Stimulated activated CD8-positive, alpha-beta memory T cell treated with anti-CD3 and anti-CD28 coated beads, Interleukin-12 subunit alpha, Interleukin-12 subunit beta, amount 100 ng/mL, for 4 hours (primary cell): Measurements from ENCODE around the gene EIF2S3.
A peak's percentile ranks its signal among the peaks of the same experiment; 100 is the strongest.
"Not testable (repeated sequence)": the region's sequence is repeated elsewhere in the genome, so short reads cannot be mapped to it uniquely, and the experiment has no call there.

ENCODE experiments used
- DNase-seq: peaks from one replicate; pipeline ENCODE4 v3.0.0-alpha.2; 2020; ENCODE audit warnings: low read depth

The EIF2S3 gene

DNA sequence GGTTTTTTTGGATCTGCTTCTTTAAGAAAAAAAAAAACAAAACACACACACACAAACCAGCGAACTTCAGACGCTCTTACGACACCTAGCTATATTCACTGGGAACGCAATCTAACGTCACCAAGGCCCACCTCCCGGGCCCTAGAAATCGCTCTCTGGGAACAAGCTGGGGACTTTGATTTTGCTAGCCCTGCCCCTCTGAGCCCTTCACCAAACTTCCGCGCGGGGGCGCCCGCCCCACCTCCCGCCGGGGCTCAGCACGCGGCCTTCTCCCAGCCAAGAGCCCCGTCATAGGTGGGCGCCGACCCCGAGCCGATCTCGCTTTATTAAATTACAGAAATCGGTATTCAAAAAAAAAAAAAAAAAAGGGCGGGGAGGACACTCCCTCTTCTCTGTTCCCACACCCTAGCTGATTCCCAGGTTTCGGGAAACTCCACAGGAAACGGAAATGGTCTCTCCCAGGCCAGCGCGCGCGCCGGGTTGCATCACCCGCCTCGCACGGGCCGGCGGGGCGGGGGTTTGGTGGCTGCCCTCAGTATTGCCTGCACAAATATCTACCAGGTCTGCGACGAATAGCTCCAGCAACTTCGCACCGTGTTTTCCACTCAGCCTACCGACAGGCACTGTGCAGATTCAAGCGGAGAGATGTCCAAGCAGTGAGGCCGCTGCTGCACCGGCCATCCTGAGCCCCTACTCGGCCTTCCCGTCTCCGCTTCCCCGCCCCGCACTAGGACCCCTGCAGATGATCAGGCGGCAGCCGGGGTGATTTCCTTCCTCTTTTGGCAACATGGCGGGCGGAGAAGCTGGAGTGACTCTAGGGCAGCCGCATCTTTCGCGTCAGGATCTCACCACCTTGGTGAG, at the start of gene EIF2S3:
EIF2S3 (plus strand) TSS at position 775 of the 861 bp plus-strand sequence; CDS start at position 788, 13 bp downstream.
- peak; percentile 81 for DNase-seq

DNA sequence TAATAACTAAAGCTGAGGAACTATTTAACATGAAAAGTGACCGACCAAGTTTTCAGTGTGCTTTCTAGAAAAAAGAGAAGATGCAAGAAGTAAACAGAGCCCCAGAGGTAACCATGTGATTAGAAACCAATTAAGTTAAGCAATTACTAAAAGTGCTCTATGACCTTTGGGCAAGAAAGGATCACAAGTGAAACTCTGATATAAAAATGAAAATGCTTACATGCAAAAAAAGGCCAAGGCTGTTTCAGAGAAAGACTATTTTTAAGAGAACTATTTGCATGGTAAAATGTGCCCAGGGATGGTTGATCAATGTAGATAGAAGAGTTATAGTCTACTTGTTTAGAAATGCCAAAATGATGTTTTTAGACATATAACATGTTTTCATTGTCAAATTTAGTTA, 49.7 kb upstream of the EIF2S3 start:
- DNase-seq, result no peak

- no peak for DNase-seq
These were observed 48.9 kb upstream of the EIF2S3 start for GRCh38 chrX:24005867-24006266.

GRCh38 chrX:24012266-24012665, 42.5 kb upstream of the EIF2S3 start:
- no peak for DNase-seq

- peak; percentile 7 for DNase-seq
These were observed 40.3 kb upstream of the EIF2S3 start for GRCh38 chrX:24014388-24015018.

GRCh38 chrX:24017674-24018073, 37.1 kb upstream of the EIF2S3 start:
- no peak for DNase-seq

DNA sequence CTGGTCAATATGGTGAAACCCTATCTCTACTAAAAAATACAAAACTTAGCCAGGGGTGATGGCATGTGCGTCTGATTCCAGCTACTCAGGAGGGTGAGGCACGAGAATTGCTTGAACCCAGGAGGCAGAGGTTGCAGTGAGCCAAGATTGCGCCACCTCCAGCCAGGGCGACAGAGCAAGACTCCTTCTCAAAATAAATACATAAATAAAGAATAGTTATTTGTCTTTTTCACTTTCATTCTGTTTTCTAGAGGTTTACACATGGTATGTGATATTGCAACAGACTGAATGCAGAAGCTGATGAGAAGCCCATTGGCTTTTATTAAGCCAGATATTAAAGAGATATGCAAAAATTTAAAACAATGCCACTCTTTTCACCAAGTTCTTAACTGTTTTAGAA, 35.9 kb upstream of the EIF2S3 start:
- DNase-seq, result no peak

- no peak for DNase-seq
These were observed 35.3 kb upstream of the EIF2S3 start for GRCh38 chrX:24019448-24019847.

DNA sequence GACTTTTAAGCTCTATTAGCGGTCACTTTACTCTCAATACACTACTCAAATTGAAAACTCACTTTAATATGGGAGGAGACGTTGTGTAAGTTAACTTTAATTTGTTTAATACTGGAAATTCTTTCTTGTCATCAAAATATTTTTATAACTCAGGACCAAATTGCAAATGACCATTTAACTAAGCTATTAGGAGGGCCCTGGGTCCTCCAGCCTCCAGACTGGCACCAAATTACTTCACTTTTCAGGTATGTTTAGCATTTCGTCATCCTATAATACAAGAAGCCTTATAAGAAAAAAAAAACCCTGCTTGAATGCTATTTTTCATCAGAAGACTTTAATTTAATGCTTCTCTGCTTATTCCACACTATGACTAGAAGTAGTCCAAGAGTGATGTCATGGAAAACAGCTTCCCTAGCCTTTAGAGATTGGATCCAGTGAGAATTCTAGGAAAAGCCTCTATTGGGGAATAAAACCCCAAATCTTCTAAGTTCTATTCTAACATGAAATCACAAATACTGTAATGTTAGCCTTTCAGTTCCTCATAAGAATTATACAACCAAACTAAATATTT, 34.4 kb upstream of the EIF2S3 start:
- no peak for DNase-seq

DNA sequence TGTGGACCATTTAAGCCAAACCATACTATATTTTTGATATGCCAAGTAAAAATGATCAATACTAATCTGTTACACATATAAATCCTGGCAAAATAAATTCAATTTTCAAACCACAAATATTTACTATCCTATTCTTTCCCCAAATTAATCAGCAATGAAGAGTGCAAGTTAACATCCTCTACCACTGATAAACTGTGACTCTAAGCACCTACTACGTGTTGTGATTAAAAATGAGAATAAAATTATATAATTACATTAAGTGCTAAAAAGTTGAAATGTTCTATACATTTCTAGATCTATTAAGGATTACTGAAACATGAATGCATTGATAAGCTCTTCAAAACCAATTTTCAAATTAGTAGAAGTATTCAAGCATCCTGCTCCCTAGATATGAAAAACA, 31.2 kb upstream of the EIF2S3 start:
- DNase-seq, result no peak

DNA sequence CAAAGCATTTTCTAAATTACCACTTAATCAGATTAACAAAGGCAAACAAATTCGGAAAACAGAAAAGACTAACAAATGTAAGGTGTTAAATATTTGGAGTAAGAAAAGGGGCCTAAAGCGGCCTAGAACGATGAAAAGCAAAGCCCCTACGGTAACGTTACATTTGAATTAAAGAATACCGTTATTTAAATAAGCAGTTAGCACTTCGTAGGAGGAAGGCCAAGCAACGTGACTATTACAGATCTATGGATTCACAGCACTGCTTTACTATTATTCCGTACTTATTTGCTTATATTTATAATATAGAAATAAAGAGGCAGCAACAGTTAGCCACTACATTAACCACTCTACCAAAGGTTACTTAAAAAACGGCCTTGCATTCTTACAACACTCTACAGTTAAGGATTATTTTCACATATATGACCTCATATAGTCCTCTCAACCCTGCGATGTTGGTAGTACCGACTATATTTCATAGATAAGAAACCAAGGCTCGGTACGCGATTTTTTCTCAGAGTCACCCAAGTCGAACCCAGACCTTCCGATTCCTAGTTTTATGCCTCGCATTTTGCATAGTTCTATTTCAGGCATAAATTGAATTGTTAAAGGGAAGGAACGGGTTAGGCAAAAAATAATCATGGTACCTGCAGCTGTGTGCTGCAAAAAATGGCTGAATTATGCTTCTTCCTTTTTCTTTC, 30.6 kb upstream of the EIF2S3 start:
- no peak for DNase-seq

DNA sequence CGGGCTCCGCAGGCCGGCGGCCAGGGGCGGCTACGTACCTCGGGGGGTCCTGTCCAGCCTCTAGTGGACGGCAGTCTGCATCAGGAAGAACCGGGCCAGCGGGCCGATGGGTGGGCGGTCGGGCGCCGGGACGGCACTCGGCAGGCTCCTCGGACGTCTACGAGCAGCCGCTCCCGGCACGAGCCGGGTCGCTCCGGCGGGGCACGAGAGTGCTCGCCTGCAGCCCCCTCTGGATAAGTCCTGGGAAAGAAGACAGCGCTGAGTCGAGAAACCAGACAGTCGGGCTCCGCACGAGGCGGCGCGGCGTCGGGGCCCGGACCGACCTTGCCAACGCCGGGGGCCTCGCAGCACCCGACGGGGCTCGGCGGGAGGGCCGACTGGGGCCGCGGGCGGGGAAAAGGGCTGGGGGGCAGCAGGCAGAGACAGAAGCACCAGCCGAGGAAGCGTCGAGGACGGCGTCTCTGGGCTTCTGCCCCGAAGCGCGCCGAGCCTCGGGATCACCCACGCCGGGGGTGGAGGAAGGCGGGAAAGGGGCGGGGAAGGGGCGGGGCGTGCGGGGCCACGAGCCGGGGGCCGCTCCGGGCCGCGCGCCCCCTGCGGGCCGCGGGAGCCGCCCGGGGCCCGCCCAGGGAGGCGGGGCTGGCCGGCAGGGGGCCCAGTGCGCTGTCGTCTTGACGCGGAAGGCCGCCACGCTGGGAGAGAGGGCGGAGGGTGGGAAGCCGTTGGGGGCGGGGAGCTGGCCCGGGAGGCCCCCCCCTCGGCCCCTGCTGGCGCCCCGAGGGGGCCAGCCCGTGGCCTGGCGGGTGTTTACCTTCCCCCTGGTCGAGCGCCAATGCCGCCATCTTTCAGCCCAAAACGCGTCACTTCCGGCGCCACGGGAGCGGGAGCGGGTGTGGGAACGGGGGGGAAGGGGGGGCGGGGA, 29.7 kb upstream of the EIF2S3 start:
- DNase-seq, result peak; percentile 74

DNA sequence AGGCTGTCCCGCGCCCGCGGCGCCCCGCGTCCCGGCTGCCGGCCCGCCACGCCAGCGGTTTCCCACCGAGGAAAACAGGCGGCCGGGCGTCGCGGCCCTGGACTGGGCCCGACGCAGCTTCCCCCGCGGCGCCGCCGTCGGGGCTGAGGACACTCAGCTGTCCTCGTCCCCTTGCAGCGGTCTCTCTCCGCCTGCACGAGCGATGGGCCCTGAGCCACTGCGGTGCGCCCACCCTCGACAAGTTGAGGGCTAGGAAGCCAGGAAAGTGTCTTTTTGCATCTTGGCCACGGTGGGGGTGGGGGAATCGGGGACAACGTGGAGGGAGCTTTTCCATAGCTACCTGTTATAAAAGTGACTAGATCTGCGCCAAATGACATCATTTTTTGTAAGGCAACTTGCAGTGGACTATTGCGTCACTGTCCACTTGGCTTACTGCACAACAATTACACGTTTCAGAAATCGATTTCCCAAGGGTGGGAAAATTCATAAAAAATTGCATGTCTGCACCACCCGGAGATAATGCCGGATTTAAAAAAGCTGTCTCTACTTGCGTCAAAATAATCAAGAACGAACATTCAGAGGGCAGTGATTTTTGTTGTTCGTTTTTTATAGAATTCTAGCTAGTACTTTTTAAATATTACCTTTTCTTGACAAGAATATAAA, 28.9 kb upstream of the EIF2S3 start:
- no peak for DNase-seq

DNA sequence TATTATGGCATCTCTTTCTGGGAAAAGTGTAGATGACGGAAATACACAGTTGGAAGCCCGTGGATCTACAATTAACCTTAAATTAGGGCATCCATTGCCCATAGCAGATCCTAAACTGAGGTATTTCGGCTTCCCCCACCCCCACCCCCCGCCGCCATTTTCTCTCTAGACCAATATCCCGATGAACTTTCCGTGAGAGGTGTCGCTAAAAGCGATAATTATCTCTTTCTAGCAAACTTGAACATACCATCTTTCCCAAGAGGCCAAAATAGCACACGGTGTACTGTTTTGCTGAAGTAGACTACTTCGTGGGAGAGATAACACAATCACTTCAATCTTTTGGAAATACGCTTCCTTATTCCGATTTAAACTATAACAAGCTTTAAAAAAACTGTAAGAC, 28.3 kb upstream of the EIF2S3 start:
- DNase-seq, result no peak

- no peak for DNase-seq
These were observed 27.7 kb upstream of the EIF2S3 start, which contains the start of gene KLHL15 for GRCh38 chrX:24027086-24027485. Gene KLHL15 (minus strand): TSS chrX:24027186. CDS start chrX:24006693, 20,493 bp downstream.

GRCh38 chrX:24027985-24028384, 26.8 kb upstream of the EIF2S3 start:
- no peak for DNase-seq

DNA sequence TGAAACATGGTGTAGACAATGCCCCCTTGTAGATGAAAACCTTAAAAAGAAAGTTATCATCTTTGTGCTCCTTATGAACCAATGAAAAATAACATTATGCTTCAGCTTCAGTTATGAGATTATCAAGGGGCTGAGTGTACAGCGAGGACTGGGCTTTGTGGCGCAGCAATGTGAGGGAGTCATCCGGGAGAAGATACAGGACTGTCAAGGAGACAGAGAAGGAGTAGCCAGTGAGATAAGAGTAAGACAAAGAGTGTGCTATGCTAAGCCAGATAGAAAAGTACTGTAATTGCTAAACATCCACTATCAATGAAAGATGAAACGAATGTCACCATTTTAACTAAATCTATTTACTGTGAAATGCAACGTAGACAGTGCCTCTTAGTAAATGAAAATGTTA, 24.2 kb upstream of the EIF2S3 start:
- no peak for DNase-seq

DNA sequence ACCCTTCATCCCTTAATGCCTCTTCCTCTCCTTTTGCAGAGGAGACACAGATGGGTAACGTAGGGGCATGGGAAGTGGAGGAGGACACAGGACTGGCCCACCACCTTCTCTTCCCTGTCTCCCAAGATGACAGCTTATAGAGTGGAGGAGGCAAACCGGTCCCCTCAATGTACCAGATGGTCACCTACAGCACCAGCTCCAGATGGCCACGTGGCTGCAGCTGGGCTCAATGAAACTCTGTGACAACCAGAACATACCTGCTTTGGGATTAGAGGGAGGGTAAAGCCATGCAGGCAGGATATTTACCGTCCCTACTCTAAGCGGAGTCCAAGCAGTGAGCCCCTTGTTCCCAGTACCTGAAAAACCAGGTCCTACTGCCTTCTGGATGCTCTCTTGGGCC, 20.3 kb upstream of the EIF2S3 start:
- DNase-seq, result no peak

- no peak for DNase-seq
These were observed 17.0 kb upstream of the EIF2S3 start for GRCh38 chrX:24037729-24038128.

GRCh38 chrX:24046060-24046459, 8.7 kb upstream of the EIF2S3 start:
- DNase-seq, result not testable (repeated sequence)

DNA sequence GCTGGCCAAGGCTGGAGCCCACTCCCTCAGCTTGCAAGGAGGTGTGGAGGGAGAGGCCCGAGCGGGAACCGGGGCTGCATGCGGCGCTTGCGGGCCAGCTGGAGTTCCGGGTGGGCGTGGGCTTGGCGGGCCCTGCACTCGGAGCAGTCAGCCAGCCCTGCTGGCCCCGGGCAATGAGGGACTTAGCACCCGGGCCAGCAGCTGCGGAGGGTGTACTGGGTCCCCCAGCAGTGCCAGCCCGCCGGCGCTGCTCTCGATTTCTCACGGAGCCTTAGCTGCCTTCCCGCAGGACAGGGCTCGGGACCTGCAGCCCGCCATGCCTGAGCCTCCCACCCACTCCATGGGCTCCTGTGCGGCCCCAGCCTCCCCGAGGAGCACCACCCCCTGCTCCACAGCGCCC, 5.1 kb upstream of the EIF2S3 start:
- DNase-seq, result not testable (repeated sequence)
